Left lobe of liver (tissue), 2 donors: ENCODE results near the gene OCA2. TPM values are rescaled to one million over a fixed set of nuclear protein-coding genes. Genes with fewer than 3 reads are reported as not detected.

ENCODE experiments used
- ATAC-seq: fragments of 200-7000 bp; cut with Tn5 transposase; one replicate; pipeline ENCODE4 v1.9.1; 2020; ENCODE audit warnings: mild to moderate bottlenecking, moderate library complexity
- DNase-seq: peaks from one replicate; pipeline ENCODE4 v3.0.0-alpha.2; 2020; ENCODE audit warnings: low spot score
- total RNA-seq: library from RNA; stranded (reverse); gene quantifications from one replicate; pipeline ENCODE4 v1.2.1, GENCODE V29; 2021
- donor health status: DM: no; HTN: no; CAD: no; lungs with moderate emphysema.
- donor health status: DM: no; HTN: yes; CAD: no.

Gene OCA2
- total RNA-seq, 1 donor from 2014 or later: 0.10 TPM

DNA sequence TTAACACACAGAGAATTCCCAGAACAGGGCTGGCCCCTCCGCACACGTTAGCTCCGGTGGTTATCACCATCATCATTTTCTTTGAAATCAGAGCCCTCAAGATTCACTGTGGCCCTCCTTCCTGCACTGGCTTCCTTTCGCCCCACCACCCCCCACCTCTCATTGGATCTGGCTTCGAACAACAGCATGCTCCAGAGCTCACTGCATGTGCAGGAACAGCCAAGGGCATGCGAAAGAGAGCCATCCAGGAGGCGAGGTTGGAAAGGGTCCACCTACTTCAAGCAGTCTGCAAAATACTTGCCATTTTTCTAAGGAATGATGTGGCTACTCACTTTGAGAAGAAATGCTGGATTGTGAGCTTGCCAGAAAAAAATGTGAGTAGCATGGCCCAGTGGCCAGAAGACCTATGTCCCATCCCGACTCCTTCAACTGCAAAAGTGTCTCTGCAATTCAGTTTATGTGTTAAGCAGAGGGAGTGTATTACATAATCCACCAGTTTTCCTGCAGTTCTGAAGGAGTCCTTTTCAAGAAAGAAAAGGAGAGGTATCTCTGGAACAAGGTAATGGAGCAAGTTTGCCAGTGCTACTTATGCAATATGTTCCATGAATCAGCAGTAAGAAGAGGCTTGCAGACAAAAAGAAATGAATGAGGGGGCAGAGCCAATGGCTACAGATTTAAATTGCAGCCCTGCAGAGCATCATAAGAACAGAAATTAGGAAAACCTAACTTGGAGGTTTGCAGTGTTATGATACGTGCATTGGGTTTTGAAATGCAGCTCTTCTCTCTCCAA is 92.8 kb downstream of the OCA2 start:
- DNase-seq: peak; percentile 7

DNA sequence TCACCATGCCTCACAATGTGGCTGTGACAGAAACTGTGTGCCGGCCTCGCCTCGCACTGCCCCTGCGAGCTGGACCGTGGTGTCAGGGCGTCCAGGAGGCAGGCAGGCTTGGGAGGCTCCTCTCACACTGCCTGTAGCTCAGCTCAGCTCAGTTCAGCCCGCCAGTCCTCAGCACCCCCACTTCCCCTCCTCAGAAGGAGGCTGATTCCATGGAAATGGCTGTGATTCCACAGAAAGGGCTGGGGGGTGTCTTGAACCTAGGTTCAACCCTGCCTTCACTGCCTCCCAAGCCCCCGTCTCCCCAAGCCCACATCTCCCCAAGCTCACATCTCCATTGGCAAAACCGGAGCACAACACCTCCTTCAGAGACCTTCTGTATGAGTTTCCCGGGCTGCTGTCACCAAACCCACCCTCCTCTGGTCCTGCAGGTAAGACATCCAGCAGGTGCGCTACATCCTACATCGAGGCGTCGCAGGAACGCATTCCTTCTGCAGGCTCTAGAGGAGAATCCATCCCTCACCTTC is 94.0 kb downstream of the OCA2 start:
- no peak for ATAC-seq
- peak; percentile 16 for DNase-seq

More for the DNA sequence above, 92.8 kb downstream of the OCA2 start:
- no peak for ATAC-seq

DNA sequence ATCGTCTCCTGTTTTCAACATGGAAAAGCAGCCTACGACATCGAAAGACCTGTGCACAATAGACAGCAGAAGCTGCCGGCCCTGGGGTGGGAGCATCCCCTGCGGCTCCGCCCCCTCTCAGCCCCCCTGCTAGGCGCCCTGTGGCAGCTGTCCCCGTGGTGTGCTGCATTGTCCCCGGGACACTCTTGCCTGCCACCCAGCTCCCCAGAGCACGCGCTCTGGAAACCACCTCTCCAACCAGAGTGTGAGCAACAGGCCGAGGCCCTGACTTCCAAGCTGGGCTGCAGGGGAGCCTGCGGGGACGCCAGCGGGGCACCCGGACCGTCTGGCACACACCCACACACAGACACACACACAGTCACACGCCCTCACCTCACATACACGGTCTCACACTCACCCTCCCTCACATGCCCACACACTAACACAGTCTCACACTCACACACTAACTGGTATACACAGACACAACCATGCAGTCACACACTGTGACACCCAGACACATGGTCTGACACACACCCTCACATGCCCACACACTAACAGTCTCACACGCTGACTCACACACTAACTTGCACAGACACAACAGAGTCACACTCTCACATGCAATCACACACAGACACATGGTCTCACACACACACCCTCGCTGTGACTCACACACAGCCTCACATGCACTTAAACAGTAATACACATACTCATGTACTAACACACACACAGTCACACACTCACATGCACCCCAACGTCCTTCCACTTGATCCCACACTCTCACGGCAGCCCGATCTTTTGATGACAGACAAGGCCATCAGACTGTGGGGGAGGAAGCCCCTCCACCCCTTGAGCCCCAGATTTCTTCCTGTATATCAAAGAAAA is 94.7 kb downstream of the OCA2 start:
- DNase-seq (peak; percentile 29), ATAC-seq (no peak)

DNA sequence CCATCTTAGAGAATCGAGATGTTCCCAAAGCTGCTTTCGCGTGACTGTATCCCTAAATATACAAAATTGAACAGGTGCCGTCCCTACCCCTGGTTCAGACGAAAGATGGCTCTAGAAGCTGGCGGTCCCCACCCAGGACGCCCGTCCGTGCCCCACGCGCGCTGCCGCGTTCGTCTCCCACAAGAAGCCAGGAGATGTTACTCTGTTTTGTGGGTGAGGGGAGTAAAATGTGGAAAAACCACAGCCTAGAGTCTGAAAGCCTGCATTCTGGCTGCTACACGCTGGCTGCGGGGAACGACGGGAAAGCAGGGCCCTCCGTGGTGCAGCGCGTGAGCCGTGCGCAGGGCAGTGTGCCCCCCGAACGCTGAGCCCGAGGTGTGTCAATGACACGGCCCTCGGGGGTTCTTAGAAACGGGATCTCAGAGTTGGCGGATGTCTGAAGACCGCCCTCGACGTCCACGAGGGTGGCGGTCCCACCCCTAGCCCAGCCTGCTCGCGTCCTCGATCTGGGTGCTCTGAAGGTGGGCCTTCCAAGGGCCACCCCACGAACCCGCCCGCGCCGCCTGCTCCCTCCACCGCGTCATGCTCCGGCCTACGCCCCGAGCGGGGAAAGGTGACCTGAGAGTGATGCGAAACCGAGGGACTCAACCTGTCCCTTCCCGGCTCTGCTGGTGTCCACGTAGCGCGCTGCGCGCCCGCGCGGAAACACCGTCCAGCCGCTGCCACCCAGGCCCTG is 95.6 kb downstream of the OCA2 start:
- ATAC-seq (no peak), DNase-seq (peak; percentile 32)

DNA sequence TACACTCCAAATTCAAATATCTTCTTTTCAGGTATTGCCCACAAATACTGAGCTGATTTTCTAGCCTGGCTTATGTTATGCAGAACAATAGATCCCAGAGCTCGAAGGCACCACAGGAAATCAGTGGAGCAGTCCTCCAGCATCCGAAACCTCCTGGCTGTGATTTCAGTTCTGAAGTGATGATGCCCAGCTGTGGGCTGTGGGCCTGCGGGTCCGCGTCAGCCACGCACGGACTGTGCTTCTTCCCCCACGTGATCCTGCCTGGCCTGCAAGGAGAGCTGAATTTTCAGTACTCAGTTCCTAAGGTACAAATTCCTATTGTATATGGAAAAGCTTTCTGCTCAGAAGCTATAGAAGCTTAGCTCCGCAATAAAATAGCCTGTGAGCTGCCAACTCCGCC is 96.2 kb downstream of the OCA2 start:
- DNase-seq: peak; percentile 19
- ATAC-seq: no peak

DNA sequence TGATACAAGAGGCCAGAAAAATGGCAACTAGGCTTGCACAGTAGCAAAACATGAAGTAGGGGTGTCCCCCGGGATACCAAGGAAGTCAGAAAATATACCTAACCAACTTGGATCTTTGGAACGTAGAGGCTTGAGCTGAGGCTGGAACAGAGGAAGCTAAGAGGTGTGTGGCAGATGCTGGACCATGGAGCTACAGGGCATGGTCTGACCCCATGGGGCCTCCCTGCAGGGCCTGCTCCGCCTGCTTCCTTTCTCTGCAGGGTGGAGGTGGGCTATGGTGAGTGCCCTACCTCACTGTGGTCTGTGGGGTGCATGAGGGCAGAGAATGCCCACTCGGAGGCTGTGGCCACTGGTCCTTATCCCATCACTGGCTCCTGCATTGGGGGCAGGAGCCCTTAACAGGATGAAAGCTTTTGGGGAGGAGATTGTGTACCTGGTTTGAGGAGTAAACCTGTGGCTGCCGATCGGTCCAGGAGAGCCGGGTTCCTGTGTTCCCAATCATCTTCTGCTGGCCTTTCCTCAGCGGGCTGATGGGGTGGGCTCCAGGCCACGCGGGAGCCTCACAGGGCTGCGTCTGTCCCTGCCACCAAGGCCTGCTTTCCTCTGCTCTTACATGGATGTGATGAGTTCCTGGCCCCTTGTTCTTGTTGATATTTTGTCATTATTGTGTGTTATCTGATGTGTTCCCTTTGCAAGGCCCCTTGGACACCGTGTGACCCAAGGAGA is 96.8 kb downstream of the OCA2 start:
- ATAC-seq (no peak), DNase-seq (peak; percentile 14)

DNA sequence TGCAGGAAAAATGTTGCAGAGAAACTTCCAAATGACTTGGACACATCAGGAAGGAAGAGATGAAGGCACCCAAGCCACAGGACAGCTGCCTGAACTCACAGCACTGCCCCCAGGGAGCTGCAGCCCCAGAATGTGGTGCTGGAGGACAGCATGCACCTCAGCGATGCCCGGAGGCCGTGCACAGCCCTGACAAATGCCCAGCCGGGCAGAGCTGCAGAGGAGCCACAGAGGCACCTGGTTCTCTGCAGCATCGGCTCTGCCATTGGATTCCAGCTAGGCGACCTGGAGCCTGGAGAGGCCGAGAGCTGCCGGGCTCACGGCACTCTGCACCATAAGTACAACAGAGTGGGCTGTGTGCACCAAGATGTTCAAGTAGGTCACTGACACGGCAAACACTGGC is 97.5 kb downstream of the OCA2 start:
- DNase-seq (peak; percentile 21), ATAC-seq (no peak)

DNA sequence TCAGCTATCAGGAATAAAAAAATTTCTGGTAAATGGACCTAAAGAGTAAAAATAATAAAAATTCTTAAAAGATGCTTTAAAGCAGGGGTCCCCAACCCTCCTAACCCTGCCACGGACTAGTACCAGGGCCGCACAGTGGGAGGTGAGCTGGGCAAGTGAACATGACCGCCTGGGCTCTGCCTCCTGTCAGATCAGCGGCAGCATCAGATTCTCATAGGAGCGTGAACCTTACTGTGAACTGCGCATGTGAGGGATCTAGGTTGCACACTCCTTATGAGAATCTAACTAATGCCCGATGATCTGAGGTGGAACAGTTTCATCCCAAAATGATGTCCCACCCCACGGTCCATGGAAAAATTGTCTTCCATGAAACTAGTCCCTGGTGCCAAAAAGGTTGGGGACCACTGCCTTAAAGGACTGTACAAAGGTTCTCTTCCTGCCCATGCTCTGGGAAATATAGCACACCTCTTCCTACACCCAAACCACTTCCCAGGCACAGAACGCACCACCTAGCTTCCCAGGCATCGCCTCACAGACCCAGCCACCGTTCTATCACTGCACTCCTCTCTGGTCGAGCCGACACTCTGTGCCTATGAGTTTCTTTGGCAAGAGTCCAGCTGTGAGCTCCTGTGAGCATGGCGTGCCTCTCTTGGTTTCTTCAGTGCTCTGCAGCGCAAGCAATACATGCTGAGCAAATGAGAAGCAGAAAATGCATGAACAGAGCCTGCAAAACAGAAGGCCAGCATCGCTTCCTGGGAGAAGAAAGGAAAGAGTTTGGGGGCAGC is 104.9 kb downstream of the OCA2 start:
- ATAC-seq (no peak), DNase-seq (peak; percentile 29)

DNA sequence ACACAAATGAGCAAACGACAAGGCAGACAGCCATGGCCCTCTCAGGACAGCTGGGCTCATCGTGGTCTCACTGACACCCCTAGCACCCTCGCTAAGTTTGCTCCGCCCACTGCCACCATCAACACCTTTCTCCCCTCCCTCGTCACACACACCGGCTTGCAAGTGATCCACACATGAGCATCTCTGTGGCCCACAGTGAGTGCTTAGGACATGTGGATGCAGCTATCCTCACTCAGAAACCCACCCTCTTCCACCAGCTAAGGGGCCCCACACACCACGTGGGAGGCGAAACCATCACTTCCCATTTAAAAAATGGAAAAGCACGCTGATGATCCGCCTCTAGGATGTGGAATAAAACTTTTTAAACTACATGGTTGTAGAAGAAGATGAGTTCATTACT is 105.6 kb downstream of the OCA2 start:
- no peak for ATAC-seq
- peak; percentile 33 for DNase-seq

DNA sequence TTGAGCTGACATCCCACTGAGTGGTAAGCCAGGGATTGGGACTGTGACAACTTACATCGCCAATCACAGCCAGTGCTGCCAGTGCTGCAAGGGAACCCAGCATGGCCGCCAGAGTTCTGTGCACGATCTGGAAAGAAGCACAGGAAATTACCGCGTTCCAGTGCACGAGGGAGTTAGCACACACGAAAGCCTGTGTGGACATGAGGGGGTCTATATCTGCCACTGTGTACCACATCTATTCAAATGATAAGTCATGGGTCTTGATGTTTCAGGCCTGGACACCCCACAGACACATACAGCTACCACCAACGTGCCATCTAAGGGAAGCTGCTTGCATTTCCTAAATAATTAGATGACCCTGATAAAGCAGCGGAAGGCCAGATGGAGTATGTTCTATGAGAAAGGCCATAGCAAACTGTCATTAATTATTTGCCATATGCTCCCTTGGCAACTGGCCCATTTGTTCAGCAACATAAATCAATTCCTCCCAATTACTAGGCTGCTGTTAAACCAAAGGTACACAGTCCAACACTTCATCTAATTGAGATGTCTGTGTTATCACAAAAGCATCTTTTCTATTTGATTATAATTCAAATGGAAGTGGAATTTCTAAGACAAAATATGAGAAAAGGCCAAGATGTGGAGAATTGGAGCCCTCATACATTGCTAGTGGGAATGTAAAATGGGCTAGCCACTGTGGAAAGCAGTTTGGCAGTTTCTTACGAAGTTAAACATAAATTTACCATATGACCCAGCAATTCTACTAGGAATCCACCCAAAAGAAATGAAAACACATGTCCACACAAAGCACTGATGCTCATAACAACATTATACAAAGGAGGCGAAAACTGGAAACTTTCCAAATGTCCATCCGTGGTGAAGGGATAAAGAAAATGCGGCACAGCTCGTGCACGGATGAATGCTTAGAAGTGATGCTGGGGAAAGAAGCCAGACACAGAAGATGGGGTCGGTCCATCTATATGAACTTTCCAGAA is 108.3 kb downstream of the OCA2 start:
- ATAC-seq (no peak), DNase-seq (peak; percentile 6)

DNA sequence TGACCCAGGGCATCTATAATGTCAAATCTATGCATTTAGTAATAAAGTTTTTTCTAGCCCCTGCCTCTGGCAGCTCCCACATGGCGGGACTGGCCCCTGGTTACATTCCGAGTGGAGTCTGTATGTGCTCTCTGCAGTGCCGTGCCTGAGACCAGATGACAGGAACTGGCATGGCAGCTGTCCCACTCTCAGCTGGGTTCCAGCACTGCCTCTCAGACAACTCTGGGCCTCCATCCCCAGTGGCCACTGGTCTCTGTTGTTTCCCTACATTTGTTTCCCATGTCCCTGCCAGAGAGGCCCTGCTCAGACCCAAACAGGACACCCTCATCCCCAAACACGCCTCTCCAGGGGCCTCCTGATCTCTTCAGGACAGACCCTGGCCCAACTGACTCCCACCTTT is 109.3 kb downstream of the OCA2 start:
- DNase-seq (peak; percentile 14), ATAC-seq (no peak)

DNA sequence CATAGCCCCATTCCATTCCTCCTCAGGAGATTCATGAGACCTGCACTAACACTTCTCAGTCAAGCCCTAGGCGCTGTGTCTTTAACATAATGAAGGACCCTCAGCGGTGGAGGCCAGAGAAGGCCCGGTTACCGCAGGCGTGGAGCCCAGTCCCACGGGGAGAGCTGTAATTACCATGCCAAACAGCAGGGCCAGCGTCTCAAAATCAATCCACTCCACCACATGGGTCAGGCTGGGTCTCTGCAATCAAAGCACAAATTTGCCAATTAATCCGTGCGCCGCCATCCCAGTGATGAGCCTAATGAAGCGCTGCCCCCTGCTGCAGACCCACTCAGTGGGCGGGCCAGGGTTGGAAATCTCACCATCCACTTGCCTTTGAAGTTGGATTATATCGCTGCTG is 109.7 kb downstream of the OCA2 start:
- ATAC-seq (no peak), DNase-seq (peak; percentile 6)

DNA sequence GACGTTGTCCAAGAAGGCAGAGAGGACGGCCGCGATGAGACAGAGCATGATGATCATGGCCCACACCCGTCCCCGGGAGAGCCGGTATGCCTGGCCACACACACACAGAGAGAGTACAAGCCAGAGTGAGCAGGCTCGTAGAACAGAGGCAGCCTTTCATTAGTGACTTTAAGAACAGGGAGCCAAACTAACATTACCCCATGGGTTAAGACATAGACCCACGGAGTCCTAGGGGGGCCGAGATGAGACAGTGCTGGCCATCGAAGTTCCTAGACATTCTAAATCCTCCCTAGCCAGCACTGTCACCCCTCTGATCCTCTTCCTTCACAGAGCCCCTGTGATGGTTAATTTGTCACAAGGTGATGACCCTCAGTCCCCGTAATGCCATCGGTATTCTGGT is 114.0 kb downstream of the OCA2 start:
- no peak for ATAC-seq

DNA sequence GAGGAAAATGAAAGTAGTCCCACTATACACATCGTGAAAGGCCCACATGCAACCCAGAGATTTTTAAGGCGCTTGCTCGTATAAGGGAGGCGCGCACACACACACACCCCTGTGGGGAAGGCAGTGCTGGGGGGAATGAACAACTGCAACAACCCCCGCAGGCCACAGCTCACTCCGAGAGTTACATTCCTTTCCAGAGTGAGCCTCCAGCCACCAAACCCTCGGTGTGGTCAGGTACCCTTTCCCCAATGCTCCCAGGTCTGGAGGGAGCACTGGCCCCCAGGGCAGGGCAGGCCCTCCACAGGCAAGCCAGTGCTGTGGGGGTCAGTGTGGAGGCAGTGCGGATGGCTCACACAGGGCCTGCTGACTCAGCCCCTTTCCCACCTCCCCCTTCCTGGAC is 115.6 kb downstream of the OCA2 start:
- ATAC-seq (no peak), DNase-seq (no peak)

More for the DNA sequence above, 114.0 kb downstream of the OCA2 start:
- no peak for DNase-seq

DNA sequence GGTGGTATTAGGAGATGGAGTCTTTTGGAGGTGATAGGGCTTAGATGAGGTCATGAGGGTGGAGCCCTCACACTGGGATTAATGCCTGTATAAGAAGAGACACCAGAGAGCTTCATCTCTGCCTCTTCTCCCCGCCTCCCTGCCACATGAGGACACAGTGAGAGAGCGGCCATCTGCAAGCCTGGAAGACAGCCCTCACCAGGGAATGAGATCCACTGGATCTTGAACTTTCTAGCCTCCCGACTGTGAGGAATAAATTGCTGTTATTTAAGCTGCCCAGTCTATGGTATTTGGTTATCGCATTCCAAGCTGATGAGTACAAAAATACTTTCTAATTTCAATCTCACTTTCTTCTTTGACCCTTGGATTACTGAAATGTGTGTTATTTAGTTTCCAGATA is 121.4 kb downstream of the OCA2 start:
- DNase-seq (no peak), ATAC-seq (no peak)

DNA sequence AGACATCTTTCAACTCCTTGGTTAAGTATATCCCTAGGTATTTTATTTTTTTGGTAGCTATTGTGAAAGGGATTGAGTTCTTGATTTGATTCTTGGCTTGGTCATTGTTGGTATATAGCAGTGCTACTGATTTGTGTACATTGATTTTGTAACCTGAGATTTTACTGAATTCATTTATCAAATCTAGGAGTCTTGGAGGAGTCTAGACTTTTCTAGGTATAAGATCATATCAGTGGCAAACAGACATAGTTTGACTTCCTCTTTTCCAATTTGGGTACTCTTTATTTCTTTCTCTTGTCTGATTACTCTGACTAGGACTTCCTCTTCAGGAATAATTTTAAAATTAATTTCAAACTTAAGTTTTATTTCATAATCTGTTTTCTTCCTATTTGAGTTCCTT is 125.2 kb downstream of the OCA2 start:
- no peak for DNase-seq
- no peak for ATAC-seq

DNA sequence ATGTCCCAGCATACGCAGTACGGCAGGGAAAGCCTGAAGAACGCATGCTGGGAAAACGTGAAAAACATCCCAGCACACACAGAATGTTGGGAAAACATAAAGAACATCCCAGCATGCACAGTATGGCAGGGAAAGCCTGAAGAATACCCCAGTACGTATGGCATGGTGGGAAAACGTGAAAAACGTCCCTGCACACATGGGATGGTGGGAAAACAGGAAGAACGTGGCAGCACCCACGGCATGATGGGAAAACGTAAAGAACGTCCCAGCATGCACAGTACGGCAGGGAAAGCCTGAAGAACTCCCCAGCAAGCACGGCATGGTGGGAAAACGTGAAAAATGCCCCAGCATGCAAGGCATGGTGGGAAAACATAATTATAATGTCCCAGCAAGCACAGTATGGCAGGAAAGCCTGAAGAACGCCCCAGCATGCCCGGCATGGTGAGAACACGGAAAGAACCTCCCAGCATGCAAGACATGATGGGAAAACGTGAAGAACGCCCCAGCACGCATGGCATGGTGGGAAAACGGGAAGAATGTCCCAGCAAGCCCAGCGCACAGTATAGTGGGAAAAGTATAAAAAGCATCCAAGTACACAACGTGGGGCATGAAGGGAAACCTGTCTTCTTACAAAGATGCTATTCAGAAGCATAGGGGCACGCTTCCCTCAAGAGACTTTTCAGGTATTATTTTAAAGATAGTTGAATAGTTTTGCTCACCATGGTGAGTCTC is 128.3 kb downstream of the OCA2 start:
- DNase-seq: no peak
- ATAC-seq: no peak

DNA sequence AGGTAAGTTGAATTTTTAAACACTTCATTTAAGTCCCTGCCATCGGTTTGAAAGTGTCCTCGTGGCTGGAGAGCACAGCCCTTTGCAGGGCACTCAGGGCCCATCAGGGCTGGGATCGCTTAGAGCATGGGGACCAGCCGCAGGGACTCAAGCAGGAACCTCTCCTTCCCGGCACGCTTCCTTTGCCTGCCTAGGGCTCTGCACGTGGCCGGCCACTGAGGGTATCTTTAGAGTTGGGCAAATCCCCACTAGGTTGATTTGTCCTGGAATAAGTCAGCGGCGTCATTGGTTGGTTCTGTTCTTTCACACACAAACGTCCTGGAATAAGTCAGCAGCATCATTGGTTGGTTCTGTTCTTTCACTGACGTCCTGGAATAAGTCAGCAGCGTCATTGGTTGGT is 131.6 kb downstream of the OCA2 start:
- DNase-seq: no peak
- no peak for ATAC-seq
